CD14-positive monocyte (primary cell): ENCODE data around the gene PARK7. TPM values are rescaled to one million over a fixed set of nuclear protein-coding genes. Genes with fewer than 3 reads are reported as not detected.

Experiments
- DNase-seq, 3 donors: peaks; one replicate each; pipeline ENCODE4 v3.0.0-alpha.2; 2011 to 2022
- H2AFZ ChIP-seq: 2 replicates; pipeline ENCODE4 v1.6.0; 2012; ENCODE audit warnings: mild to moderate bottlenecking, low read depth, low read length, inconsistent platforms; ENCODE audit not compliant: insufficient read depth, poor library complexity, severe bottlenecking
- H3K27ac ChIP-seq, 2 donors: 1 replicate in 1 of 2; 2 replicates in 1 of 2; pipeline ENCODE4 v1.5.1; 2012 to 2013; ENCODE audit warnings: low read length in 2 of 2, control low read depth in 1 of 2, inconsistent platforms in 1 of 2, low read depth in 1 of 2, mild to moderate bottlenecking in 1 of 2
- H3K27me3 ChIP-seq, 2 donors: one replicate each; pipeline versions ENCODE4 v1.6.0 to v1.6.1; 2011 to 2013; ENCODE audit warnings: low read length in 2 of 2; ENCODE audit not compliant: control insufficient read depth in 2 of 2, insufficient read depth in 2 of 2
- H3K36me3 ChIP-seq, 2 donors: replicated peaks in 1 of 2; 1 replicate in 1 of 2; 2 replicates in 1 of 2; pipeline versions ENCODE4 v1.5.1 to v1.6.1; 2012 to 2013; ENCODE audit warnings: low read length in 2 of 2, control low read depth in 1 of 2, inconsistent platforms in 1 of 2, mild to moderate bottlenecking in 1 of 2; ENCODE audit not compliant: insufficient read depth in 2 of 2, control insufficient read depth in 1 of 2
- H3K4me1 ChIP-seq, 2 donors: 1 replicate in 1 of 2; 2 replicates in 1 of 2; pipeline versions ENCODE4 v1.5.1 to v1.6.1; 2012 to 2013; ENCODE audit warnings: low read length in 2 of 2, control low read depth in 1 of 2, inconsistent platforms in 1 of 2, mild to moderate bottlenecking in 1 of 2, moderate library complexity in 1 of 2; ENCODE audit not compliant: insufficient read depth in 2 of 2, control insufficient read depth in 1 of 2
- H3K4me2 ChIP-seq: replicated peaks from 2 replicates; pipeline ENCODE3; 2012; ENCODE audit warnings: low read length, moderate library complexity, mild to moderate bottlenecking; ENCODE audit not compliant: poor library complexity, severe bottlenecking; ENCODE audit errors: extremely low read depth
- H3K4me3 ChIP-seq, 3 experiments: fragments of 200-600 bp in 1 of 3; sonication (generic) in 1 of 3; replicated peaks in 1 of 3; 1 replicate in 2 of 3; 2 replicates in 1 of 3; pipeline ENCODE4 v1.5.1; 2011 to 2013; ENCODE audit warnings: low read length in 3 of 3, mild to moderate bottlenecking in 3 of 3, control low read depth in 2 of 3, low read depth in 2 of 3, inconsistent platforms in 1 of 3, moderate library complexity in 1 of 3
- H3K79me2 ChIP-seq: 2 replicates; pipeline ENCODE4 v1.6.0; 2012; ENCODE audit warnings: mild to moderate bottlenecking, control low read depth, inconsistent platforms, low read length, moderate library complexity; ENCODE audit not compliant: insufficient read depth
- H3K9ac ChIP-seq: 2 replicates; pipeline ENCODE4 v1.6.0; 2017; ENCODE audit warnings: low read length, mild to moderate bottlenecking; ENCODE audit not compliant: insufficient read depth, poor library complexity, severe bottlenecking
- H3K9me3 ChIP-seq, 2 donors: replicated peaks in 1 of 2; 1 replicate in 1 of 2; 2 replicates in 1 of 2; pipeline versions ENCODE4 v1.5.1 to v1.6.1; 2012 to 2013; ENCODE audit warnings: low read length in 2 of 2, control low read depth in 1 of 2; ENCODE audit not compliant: control insufficient read depth in 1 of 2, insufficient read depth in 1 of 2
- H4K20me1 ChIP-seq: 2 replicates; pipeline ENCODE4 v1.6.0; 2012; ENCODE audit warnings: mild to moderate bottlenecking, low read length, control low read depth, moderate library complexity; ENCODE audit not compliant: insufficient read depth
- H3K27ac Mint-ChIP-seq, 7 donors: one replicate each; pipeline ENCODE4 v1.8.0; 2020; ENCODE audit warnings: mild to moderate bottlenecking in 7 of 7, mixed read lengths in 7 of 7, moderate library complexity in 6 of 7, inconsistent platforms in 2 of 7
- H3K27me3 Mint-ChIP-seq, 3 donors: one replicate each; pipeline ENCODE4 v1.8.0; 2021 to 2022; ENCODE audit warnings: low read depth in 3 of 3, mild to moderate bottlenecking in 3 of 3, mixed read lengths in 3 of 3, moderate library complexity in 3 of 3, inconsistent platforms in 1 of 3
- H3K36me3 Mint-ChIP-seq, 2 donors: one replicate each; pipeline ENCODE4 v1.8.0; 2020; ENCODE audit warnings: mixed read lengths in 2 of 2, inconsistent platforms in 1 of 2, mild to moderate bottlenecking in 1 of 2
- H3K4me1 Mint-ChIP-seq: one replicate; pipeline ENCODE4 v1.8.0; 2020; ENCODE audit warnings: mild to moderate bottlenecking, mixed read lengths
- H3K4me3 Mint-ChIP-seq, 2 donors: one replicate each; pipeline ENCODE4 v1.8.0; 2020; ENCODE audit warnings: mild to moderate bottlenecking in 2 of 2, mixed read lengths in 2 of 2, moderate library complexity in 1 of 2
- H3K9me3 Mint-ChIP-seq, 7 donors: one replicate each; pipeline ENCODE4 v1.8.0; 2020 to 2022; ENCODE audit warnings: mixed read lengths in 7 of 7, mild to moderate bottlenecking in 6 of 7, moderate library complexity in 6 of 7, inconsistent platforms in 2 of 7
- CTCF ChIP-seq: fragments of 200-600 bp; IDR thresholded peaks from one replicate; pipeline ENCODE4 v1.8.0; 2022; ENCODE audit warnings: antibody characterized with exemption, mild to moderate bottlenecking
- WGBS: methylation state at CpG from one replicate; pipeline ENCODE4 v1.1.5; 2013; ENCODE audit warnings: missing lambda C conversion rate; ENCODE audit not compliant: insufficient coverage; 5-methylcytosine and 5-hydroxymethylcytosine counted together
- intact Hi-C, 2 donors: fragments of 100-400 bp; cut with micrococcal nuclease; formaldehyde crosslinking; loops; one replicate each; pipeline versions ENCODE4 v1.15.0 to v1.15.1; 2023
- polyA plus RNA-seq, 3 donors: library from polyadenylated mRNA; depleted of rRNA in 1 of 3; unstranded in 2 of 3; stranded (reverse) in 1 of 3; fragments of 300-500 nt in 2 of 3; fragments of >200 nt in 1 of 3; fragmentation: Illumina TruSeq in 2 of 3; gene quantifications; 1 replicate in 2 of 3; 2 replicates in 1 of 3; pipeline ENCODE4 v1.2.3, GENCODE V29; 2012 to 2021

Gene PARK7
- polyA plus RNA-seq, 3 donors, result 116 to 391 (median 353) TPM

- Mint-ChIP-seq H3K4me1 (peaks cover 15% of the 10 kb centered on the region), H3K9me3 (peaks cover 0 to 6% (median 2%) of the 10 kb centered on the region in 7 donors), H3K36me3 (peaks cover 16 to 17% of the 10 kb centered on the region in 2 donors), H3K27me3 (peaks cover 0 to 7% (median 0%) of the 10 kb centered on the region in 3 donors), H3K27ac (peak overlapping the region in 1 of 7 donors; percentile 75), H3K4me3 (no peak overlapping the region)
- H3K9ac ChIP-seq, result no peak overlapping the region
- TF ChIP-seq CTCF, result no peak
- H3K4me1 ChIP-seq, result peaks cover 14 to 18% of the 10 kb centered on the region in 2 donors
- no peaks in the 10 kb centered on the region for H3K27me3 ChIP-seq
- no peaks in the 10 kb centered on the region for H3K9me3 ChIP-seq
- no peak overlapping the region for H3K4me3 ChIP-seq
- H3K36me3 ChIP-seq, result peaks cover 0 to 8% of the 10 kb centered on the region in 2 donors
- intact Hi-C loops, result no loop called here
- H4K20me1 ChIP-seq, result no peaks in the 10 kb centered on the region
- no peaks in the 10 kb centered on the region for H3K79me2 ChIP-seq
- H3K4me2 ChIP-seq, result no peak overlapping the region
- no peak overlapping the region for H2AFZ ChIP-seq
- H3K27ac ChIP-seq, result no peak overlapping the region
- WGBS, result no CpG with 5 or more reads among the region's 1 CpG
- no peak for DNase-seq
Observed at GRCh38 chr1:7994827-7995226, 33.3 kb downstream of the PARK7 start.

GRCh38 chr1:7995437-7995836 lies 33.9 kb downstream of the PARK7 start:
- Histone ChIP-seq H3K27me3 (no peaks in the 10 kb centered on the region), H4K20me1 (no peaks in the 10 kb centered on the region), H3K79me2 (no peaks in the 10 kb centered on the region), H3K4me1 (peaks cover 14 to 18% of the 10 kb centered on the region in 2 donors), H3K4me3 (no peak overlapping the region), H3K36me3 (peaks cover 0 to 1% of the 10 kb centered on the region in 2 donors), H3K9me3 (no peaks in the 10 kb centered on the region), H3K4me2 (no peak overlapping the region), H3K9ac (no peak overlapping the region), H2AFZ (no peak overlapping the region), H3K27ac (no peak overlapping the region)
- Mint-ChIP-seq H3K36me3 (peaks cover 10 to 11% of the 10 kb centered on the region in 2 donors), H3K4me1 (peaks cover 15% of the 10 kb centered on the region), H3K27ac (no peak overlapping the region), H3K27me3 (peaks cover 0 to 7% (median 0%) of the 10 kb centered on the region in 3 donors), H3K9me3 (peaks cover 0 to 6% (median 2%) of the 10 kb centered on the region in 7 donors), H3K4me3 (no peak overlapping the region)
- no peak for DNase-seq
- intact Hi-C loops, result no loop called here
- TF ChIP-seq CTCF, result no peak
- WGBS, result no CpG with 5 or more reads among the region's 5 CpGs
